AML-193 (cell line): Measurements from ENCODE around the gene VSTM4.

ENCODE experiments used
- DNase-seq, 2 experiments: peaks; one replicate each; lab custom pipeline; 2025; lab: John Stamatoyannopoulos, UW

Gene VSTM4

GRCh38 chr10:49070701-49071100 is 44.6 kb downstream of the VSTM4 start:
- DNase-seq: no peak

- DNase-seq: no peak
Observed at GRCh38 chr10:49068672-49069217, 46.6 kb downstream of the VSTM4 start.

- DNase-seq: no peak
Observed at GRCh38 chr10:49068209-49068608, 47.1 kb downstream of the VSTM4 start.

- DNase-seq: no peak
Observed at GRCh38 chr10:49066944-49067730, 48.2 kb downstream of the VSTM4 start.

GRCh38 chr10:49062229-49062628 is 53.1 kb downstream of the VSTM4 start:
- DNase-seq: no peak

- DNase-seq: no peak
Observed at GRCh38 chr10:49061667-49062066, 53.7 kb downstream of the VSTM4 start.

- DNase-seq: no peak
Observed at GRCh38 chr10:49058463-49059255, 56.7 kb downstream of the VSTM4 start.

GRCh38 chr10:49057231-49057880 is 58.0 kb downstream of the VSTM4 start:
- no peak for DNase-seq

- DNase-seq: no peak
Observed at GRCh38 chr10:49056356-49056755, 59.0 kb downstream of the VSTM4 start.

- DNase-seq: no peak
Observed at GRCh38 chr10:49055221-49055849, 60.0 kb downstream of the VSTM4 start.

- DNase-seq: no peak
Observed at GRCh38 chr10:49054753-49055152, 60.6 kb downstream of the VSTM4 start.

- DNase-seq: no peak
Observed at GRCh38 chr10:49053998-49054692, 61.2 kb downstream of the VSTM4 start.

- no peak for DNase-seq
Observed at GRCh38 chr10:49053053-49053997, 62.0 kb downstream of the VSTM4 start.

- DNase-seq: no peak
Observed at GRCh38 chr10:49052069-49052468, 63.3 kb downstream of the VSTM4 start.

- DNase-seq: no peak
Observed at GRCh38 chr10:49050906-49051305, 64.4 kb downstream of the VSTM4 start.

- no peak for DNase-seq
Observed at GRCh38 chr10:49050366-49050765, 65.0 kb downstream of the VSTM4 start.

GRCh38 chr10:49049660-49050059 is 65.7 kb downstream of the VSTM4 start:
- no peak for DNase-seq

- no peak for DNase-seq
Observed at GRCh38 chr10:49047128-49047639, 68.1 kb downstream of the VSTM4 start.

- DNase-seq: no peak
Observed at GRCh38 chr10:49044293-49045193, 70.8 kb downstream of the VSTM4 start.
